Measurements from ENCODE around the gene TPD52L1.

DNA sequence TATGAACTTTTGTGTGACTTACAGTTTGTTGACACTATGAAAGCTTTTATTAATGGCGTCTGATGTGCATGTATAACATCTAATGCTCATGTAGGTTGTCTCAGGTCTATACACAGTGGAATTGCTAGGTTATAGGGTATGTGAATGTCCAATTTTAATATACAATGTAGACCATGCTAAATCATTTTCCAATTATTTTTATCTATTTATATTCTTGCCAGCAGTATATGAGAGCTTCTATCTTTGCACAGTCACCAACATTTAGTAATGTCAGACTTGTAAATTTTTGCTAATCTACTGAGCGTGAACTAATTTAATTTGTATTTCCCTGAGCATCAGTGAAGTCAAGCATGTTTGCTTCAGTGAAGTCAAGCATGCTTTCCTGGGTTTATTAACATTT is 64.4 kb downstream of the TPD52L1 start:
- TF ChIP-seq, protein P1, sequence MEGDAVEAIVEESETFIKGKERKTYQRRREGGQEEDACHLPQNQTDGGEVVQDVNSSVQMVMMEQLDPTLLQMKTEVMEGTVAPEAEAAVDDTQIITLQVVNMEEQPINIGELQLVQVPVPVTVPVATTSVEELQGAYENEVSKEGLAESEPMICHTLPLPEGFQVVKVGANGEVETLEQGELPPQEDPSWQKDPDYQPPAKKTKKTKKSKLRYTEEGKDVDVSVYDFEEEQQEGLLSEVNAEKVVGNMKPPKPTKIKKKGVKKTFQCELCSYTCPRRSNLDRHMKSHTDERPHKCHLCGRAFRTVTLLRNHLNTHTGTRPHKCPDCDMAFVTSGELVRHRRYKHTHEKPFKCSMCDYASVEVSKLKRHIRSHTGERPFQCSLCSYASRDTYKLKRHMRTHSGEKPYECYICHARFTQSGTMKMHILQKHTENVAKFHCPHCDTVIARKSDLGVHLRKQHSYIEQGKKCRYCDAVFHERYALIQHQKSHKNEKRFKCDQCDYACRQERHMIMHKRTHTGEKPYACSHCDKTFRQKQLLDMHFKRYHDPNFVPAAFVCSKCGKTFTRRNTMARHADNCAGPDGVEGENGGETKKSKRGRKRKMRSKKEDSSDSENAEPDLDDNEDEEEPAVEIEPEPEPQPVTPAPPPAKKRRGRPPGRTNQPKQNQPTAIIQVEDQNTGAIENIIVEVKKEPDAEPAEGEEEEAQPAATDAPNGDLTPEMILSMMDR (conservative IDR thresholded peaks at IDR 0.05; ENCODE audit: low read depth in 2 of 2): no peak
- TF ChIP-seq ZNF331 (CRISPR knock-in tag; IDR thresholded peaks at IDR 0.05; ENCODE audit: low read depth) (no peak), EZH2phosphoT487 (IDR thresholded peaks at IDR 0.05; ENCODE audit: unreplicated experiment) (no peak), POLR2AphosphoS5 (IDR thresholded peaks at IDR 0.05; ENCODE audit: low read depth) (no peak), CREB1 (CRISPR knock-in tag; IDR thresholded peaks at IDR 0.05; ENCODE audit: low read depth) (no peak), EZH2 (IDR thresholded peaks at IDR 0.05; ENCODE audit: low read depth, unreplicated experiment) (no peak), ZNF114 (CRISPR knock-in tag; IDR thresholded peaks at IDR 0.05) (no peak)
- TF ChIP-seq, protein P2, sequence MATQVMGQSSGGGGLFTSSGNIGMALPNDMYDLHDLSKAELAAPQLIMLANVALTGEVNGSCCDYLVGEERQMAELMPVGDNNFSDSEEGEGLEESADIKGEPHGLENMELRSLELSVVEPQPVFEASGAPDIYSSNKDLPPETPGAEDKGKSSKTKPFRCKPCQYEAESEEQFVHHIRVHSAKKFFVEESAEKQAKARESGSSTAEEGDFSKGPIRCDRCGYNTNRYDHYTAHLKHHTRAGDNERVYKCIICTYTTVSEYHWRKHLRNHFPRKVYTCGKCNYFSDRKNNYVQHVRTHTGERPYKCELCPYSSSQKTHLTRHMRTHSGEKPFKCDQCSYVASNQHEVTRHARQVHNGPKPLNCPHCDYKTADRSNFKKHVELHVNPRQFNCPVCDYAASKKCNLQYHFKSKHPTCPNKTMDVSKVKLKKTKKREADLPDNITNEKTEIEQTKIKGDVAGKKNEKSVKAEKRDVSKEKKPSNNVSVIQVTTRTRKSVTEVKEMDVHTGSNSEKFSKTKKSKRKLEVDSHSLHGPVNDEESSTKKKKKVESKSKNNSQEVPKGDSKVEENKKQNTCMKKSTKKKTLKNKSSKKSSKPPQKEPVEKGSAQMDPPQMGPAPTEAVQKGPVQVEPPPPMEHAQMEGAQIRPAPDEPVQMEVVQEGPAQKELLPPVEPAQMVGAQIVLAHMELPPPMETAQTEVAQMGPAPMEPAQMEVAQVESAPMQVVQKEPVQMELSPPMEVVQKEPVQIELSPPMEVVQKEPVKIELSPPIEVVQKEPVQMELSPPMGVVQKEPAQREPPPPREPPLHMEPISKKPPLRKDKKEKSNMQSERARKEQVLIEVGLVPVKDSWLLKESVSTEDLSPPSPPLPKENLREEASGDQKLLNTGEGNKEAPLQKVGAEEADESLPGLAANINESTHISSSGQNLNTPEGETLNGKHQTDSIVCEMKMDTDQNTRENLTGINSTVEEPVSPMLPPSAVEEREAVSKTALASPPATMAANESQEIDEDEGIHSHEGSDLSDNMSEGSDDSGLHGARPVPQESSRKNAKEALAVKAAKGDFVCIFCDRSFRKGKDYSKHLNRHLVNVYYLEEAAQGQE (IDR thresholded peaks at IDR 0.05; ENCODE audit: unreplicated experiment): no peak
- TF ChIP-seq, protein P3, sequence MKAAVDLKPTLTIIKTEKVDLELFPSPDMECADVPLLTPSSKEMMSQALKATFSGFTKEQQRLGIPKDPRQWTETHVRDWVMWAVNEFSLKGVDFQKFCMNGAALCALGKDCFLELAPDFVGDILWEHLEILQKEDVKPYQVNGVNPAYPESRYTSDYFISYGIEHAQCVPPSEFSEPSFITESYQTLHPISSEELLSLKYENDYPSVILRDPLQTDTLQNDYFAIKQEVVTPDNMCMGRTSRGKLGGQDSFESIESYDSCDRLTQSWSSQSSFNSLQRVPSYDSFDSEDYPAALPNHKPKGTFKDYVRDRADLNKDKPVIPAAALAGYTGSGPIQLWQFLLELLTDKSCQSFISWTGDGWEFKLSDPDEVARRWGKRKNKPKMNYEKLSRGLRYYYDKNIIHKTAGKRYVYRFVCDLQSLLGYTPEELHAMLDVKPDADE (IDR thresholded peaks at IDR 0.05): no peak

Measured in GM23338 (cell line).